ENCODE measurements around the gene C20orf202.

- TF ChIP-seq, protein P1, sequence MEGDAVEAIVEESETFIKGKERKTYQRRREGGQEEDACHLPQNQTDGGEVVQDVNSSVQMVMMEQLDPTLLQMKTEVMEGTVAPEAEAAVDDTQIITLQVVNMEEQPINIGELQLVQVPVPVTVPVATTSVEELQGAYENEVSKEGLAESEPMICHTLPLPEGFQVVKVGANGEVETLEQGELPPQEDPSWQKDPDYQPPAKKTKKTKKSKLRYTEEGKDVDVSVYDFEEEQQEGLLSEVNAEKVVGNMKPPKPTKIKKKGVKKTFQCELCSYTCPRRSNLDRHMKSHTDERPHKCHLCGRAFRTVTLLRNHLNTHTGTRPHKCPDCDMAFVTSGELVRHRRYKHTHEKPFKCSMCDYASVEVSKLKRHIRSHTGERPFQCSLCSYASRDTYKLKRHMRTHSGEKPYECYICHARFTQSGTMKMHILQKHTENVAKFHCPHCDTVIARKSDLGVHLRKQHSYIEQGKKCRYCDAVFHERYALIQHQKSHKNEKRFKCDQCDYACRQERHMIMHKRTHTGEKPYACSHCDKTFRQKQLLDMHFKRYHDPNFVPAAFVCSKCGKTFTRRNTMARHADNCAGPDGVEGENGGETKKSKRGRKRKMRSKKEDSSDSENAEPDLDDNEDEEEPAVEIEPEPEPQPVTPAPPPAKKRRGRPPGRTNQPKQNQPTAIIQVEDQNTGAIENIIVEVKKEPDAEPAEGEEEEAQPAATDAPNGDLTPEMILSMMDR (conservative IDR thresholded peaks at IDR 0.05 in 1 of 2, IDR thresholded peaks at IDR 0.05 in 1 of 2; ENCODE audit: extremely low read depth in 1 of 2, insufficient read depth in 1 of 2, low read depth in 1 of 2, low read length in 2 of 2), result no peak
- no peak for TF ChIP-seq EZH2 (IDR thresholded peaks at IDR 0.05; ENCODE audit: borderline replicate concordance, low read length)
Observed at GRCh38 chr20:1199212-1199873, 3.9 kb upstream of the C20orf202 start.
